ENCODE measurements around the gene GP1BA.

Gene GP1BA

GRCh38 chr17:4938688-4939545 is 6.8 kb downstream of the GP1BA start:
- DNase-seq = no peak

GRCh38 chr17:4939546-4939795 is 7.4 kb downstream of the GP1BA start:
- DNase-seq = no peak

- peak; percentile 96 for DNase-seq
Measured at GRCh38 chr17:4939796-4940554, 7.9 kb downstream of the GP1BA start, which contains the start of the genes RNF167 and SLC25A11. Gene RNF167 (plus strand): TSS chr17:4940268. CDS start chr17:4940910, 642 bp downstream. Gene SLC25A11 (minus strand): TSS chr17:4940046. CDS start chr17:4939910, 136 bp downstream.

DNA sequence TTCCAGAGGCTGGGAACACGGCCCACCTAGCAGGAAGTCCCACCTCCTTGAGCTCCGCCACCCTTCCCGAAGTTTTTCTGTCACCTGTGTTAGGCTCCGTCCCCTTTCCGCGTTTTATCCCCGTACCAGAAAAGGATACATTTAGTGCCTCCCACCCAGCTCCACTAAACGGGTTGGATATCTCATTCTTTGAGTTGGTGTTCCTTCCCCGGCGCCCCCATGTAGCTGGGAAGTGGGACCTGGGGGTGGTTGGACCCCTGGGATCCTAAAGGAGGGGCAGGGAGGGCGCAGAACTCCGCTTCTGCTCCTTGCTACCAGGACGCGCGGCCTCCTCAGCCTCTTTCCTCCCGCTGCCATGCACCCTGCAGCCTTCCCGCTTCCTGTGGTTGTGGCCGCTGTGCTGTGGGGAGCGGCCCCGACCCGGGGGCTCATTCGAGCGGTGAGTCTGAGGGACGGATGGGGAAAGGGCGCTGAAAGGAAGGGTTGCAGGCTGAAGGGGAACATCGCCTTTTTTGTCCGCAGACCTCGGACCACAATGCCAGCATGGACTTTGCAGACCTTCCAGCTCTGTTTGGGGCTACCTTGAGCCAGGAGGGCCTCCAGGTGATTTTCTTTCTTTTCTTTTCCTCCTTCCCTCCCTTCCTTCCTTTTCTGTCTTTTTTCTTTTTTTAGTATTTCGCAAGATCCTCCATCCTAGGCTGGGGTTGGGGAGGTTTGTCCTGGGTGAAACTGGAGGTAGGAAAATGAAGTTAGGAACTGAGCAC is 8.7 kb downstream of the GP1BA start:
- no peak for DNase-seq

DNA sequence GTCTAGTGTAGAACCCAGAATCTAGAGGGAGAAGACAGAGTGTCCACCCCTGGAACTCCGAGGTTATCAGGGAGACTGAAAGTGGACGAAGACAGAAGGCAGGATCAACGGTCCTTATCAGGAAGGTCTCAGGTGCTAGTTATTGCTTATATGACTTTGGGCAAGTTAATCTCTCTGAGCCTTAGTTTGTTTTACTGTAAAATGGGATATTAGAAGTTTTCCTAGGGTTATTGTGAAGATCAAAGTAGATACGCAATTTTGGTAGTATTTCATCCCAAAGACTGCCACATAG is 9.2 kb downstream of the GP1BA start:
- no peak for DNase-seq

- no peak for DNase-seq
Measured at GRCh38 chr17:4942760-4943508, 10.9 kb downstream of the GP1BA start.

DNA sequence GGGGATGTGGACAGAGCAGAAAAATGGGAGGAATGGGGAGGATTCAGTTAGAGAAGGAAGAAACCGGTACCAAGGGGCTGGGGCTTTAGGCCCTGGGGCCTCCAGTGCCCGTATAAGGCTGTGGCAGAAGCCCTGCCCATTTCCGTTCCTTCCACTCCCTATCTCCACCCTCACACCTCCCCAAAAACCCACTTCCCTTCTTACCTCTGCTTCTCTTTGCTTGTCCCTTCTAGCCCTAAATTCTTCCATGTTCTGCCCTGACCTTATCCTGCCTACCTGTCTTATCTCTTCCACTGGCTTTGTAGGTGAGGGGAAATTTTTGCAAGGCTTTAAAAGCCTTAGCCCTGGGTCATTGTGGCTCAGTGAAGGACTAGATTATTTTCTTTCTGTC is 12.1 kb downstream of the GP1BA start:
- DNase-seq = peak; percentile 73

- peak; percentile 77 for DNase-seq
Measured at GRCh38 chr17:4944554-4945175, 12.6 kb downstream of the GP1BA start.

- peak; percentile 92 for DNase-seq
Measured at GRCh38 chr17:4945176-4945943, 13.3 kb downstream of the GP1BA start.

DNA sequence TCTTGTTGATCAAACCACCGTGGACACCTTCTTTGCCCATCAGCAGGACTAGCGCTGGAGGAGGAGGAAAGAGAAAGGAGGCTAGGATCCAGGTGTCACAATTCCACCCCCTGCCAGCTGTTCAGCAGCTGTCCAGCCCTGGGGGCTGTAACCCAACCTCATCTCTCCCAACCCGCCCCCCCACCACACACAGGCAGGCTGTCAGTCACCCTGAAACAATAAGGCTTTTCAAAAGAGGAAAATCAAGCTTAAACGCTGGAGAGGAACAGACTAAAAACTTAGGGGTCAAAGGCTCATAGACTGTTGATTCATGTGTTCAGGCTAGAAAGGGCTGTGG is 13.8 kb downstream of the GP1BA start:
- DNase-seq = no peak

DNA sequence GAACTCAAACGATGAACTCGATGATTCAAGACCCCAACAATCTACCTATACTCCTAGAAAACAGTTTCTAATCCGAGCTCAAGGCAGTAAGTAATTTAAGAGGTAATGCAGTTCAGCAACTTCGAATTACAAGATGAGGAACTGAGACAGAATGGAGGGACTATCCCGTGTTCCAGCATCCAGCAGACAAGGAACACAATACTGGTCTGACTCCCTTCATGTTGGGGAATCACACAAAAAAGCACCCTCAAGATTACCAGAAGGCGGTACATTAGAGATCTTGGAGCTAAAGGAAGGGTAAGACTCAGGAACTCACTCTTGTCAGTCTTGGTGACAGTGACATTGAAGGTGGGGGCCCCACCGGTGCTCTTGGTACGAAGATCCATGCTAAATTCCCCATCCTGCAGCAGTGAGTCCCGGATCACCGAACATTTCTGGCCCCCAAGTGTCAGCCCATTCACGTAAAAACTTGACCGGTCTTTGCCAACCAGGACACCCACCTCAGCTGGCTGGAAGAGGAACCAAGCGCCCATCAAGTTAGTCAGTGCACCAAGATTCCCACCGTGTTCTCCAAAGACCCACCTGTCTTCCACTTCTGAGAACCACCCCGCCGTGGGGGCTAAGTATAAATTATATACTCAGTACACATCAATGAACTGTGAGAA is 14.4 kb downstream of the GP1BA start:
- no peak for DNase-seq

GRCh38 chr17:4947010-4947410 is 14.9 kb downstream of the GP1BA start:
- DNase-seq = no peak

DNA sequence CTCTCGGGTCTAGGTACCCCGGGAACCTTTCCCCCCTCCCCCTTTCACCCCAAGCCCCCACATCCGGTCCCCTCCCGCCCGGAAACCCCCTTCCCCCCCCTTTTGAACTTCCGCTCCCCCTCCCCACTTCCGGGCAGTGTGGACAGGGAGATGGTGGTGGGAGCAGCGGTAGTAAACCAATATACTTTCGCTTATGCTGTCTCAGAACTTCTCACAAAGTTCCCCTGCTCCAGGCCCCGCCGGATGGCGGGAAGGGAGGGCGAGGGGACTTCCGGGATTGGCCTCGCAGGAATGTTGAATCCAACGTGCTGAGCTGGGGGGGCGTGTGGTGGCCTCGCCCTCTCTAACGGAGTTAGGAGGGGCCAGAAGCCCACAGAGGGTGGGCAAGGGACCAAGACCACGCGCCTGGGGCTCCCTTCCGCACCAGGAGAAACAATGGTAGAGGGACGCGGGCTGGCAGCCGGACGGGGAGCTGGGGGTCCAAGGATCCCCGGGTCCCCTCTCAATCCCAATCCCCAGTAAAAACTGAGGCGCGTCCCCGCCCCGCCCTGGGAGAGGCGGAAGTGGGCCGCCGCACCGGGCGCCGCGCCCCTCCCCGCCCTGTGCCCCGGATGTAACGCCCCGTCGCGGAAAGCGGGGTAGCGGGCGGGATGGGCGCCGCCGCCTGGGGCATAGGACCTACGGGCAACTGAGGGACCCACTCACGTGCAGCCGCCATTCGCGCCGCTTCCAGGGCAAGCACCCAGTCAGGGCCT is 15.5 kb downstream of the GP1BA start:
- DNase-seq = peak; percentile 89

DNA sequence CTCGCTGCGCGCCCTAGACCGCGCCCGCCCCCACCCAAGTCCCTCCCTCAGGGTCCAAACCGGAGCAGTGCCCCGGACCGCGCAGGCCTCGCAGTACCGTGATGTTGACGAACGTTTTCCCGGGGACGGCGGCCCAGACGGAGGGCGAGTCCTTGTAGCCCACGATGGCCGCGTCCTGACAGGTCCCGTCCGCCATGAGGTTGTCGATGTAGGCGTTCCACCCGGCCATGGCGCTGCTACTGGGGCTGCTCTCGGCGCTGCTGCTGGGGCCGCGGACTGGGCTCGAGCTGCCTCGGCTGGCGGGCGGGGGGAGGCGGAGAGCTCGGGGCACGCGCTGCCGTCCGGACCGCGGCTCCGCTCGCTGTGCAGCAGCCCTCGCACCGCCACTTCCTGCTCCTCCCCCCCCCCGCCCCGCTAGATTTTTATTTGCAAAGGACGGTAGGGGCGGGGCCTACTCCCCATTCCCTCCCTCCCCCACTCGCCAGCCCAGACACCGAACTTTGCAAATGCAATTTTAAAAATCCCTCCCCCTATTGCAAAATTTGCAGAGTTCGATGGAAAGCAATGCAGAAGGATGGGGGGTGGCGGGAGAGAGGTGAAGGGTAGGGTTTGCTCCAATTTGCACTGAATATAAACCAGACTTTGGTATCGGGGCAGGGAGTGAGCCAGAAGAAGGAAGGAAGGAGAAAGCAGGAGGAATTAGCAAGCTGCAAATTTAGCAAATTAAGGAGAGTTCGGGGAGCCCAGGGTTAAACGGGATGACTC is 16.3 kb downstream of the GP1BA start, which contains the start of gene PFN1:
Gene PFN1, minus strand, starts transcription at position 365 of the 765 bp plus-strand sequence. Its CDS starts 136 bp downstream, at position 229.
- DNase-seq = no peak

- DNase-seq = no peak
Measured at GRCh38 chr17:4948931-4949320, 16.8 kb downstream of the GP1BA start.

GRCh38 chr17:4949321-4950074 is 17.4 kb downstream of the GP1BA start:
- DNase-seq = peak; percentile 94

DNA sequence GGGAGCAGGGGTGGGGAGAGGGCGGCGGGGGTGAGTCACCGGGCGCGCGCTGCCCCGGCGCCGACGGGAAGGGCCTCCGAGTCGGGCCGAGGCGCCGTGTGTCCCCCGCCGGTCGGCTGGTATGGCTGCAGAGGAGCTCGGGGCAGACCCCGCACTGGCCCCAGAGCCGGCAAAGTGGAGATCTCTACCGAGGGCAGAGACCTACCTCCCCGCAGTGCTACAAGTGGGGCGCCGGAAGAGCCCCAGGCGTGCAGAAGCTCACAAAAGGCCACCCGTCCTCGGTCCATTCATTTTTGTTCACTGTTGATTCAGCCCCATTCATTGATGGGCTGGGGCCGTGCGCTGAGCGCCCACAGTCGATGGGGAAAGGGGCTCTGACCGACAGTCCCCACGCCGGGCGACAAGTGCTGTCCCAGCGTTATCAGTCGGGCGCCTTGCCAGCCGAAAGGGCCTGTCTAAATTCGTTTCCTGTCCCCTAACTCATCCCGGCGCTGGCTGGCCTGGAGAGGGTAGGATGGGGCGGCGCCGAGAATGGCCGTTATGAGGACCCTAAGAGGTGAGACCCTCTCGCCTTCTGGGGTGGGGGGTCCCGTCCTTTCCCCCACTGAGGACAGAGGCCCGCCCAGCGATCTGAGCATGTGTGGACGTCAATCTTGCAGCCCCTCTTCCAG is 18.1 kb downstream of the GP1BA start:
- no peak for DNase-seq

- DNase-seq = no peak
Measured at GRCh38 chr17:4950746-4951204, 18.7 kb downstream of the GP1BA start, which contains the start of gene ENO3. Gene ENO3 (plus strand): TSS chr17:4951119. CDS start chr17:4951830, 711 bp downstream.

Data from activated CD8-positive, alpha-beta memory T cell treated with anti-CD3 and anti-CD28 coated beads for 24 hours (primary cell).